SKM-1 (cell line): ENCODE results near the gene RBX1.
"Not testable (repeated sequence)": the region's sequence is repeated elsewhere in the genome, so short reads cannot be mapped to it uniquely, and the experiment has no call there.

Source experiments
- DNase-seq: peaks from one replicate; lab custom pipeline; 2025; ENCODE audit not compliant: unreplicated experiment; lab: John Stamatoyannopoulos, UW

Gene RBX1

DNA sequence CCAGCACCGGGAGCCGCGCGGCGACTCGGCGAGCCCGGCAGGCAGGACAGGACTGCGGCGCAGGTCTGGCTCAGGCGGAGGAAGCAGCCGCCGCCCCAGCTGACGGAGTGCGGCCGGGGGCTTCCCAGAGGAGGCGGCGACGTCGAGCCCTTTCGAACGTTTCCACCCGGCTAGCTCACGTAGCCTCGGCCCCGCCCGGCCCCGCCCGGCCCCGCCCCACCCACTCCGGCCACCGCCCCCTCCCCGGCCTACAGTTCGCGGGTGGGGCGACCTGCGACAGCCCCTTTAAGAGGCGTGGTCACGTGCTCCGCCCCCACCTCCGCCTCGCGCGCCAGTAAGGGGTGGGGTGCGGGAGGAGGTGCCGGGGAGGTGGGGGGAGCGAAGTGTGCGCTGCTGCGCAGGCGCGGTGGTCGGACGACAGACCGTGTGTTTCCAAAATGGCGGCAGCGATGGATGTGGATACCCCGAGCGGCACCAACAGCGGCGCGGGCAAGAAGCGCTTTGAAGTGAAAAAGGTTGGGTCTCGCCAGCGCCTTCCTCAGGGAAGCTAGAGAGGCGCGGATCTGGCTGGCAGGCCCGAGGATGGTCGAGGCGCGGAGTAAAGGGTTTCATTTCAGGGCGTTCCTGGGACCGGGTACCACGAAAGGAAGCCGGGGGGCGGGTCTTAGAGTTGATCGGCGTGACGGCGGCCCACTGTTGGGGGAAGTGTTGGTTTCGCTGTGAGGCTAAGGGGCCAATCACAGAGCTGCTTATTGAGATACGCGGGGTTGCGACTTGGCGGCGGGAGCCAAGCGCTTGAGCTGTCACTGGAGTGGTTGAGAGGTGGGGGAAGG is at the start of gene RBX1:
Gene RBX1, plus strand, starts transcription at position 417 of the 833 bp plus-strand sequence. Its CDS starts 21 bp downstream, at position 438.
- peak; percentile 95 for DNase-seq

DNA sequence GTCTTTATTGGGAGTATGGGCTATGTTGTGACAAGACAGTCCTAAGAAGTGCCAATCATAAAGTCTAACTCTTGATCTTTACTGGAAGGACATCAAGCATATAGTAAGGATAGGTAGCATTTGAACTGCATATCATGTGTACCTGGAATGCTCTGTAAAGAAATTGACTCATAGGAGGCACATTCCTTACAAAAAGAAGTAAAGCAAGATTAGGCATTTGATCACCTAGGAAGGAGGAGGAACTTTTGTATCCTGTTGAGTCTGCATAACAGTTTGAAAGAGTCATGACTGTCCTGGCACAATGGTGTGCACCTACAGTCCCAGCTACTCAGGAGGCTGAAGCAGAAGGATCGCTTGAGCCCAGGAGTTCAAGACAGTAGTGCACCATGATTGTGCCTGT is 47.1 kb upstream of the RBX1 start:
- DNase-seq = no peak

DNA sequence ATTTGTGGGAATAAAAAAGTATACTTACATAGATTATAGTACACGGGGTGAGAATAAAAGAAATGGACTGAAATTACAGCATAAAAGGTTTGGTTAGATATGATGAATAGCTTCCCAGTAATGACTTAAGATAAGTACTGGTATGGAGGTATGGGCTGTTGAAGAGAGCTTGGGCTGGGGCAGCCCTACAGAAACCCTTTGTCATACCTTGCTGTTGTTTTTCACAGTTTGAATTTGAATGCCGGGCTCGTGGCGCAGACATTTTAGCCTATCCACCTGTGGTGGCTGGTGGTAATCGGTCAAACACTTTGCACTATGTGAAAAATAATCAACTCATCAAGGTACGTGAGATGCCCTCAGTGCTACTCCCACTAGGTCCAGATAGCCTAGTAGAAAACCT is 42.3 kb upstream of the RBX1 start:
- no peak for DNase-seq

DNA sequence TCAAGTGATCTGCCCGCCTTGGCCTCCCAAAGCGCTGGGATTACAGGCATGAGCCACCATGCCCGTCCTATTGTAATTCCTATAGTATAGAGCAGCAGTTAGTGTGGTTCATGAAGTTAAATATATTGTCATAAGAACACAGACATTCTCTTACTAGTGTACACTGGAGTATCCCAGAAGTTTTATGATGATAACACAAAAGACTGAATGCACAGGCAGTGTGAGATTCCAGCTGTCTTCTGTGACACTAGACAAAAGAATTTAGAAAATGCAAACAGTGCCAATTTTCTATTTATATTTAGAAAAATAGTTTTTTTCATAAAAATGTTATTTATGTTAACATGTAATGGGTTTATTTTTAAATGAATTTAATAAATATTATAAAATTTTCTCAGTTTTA is 39.4 kb upstream of the RBX1 start:
- DNase-seq = no peak

DNA sequence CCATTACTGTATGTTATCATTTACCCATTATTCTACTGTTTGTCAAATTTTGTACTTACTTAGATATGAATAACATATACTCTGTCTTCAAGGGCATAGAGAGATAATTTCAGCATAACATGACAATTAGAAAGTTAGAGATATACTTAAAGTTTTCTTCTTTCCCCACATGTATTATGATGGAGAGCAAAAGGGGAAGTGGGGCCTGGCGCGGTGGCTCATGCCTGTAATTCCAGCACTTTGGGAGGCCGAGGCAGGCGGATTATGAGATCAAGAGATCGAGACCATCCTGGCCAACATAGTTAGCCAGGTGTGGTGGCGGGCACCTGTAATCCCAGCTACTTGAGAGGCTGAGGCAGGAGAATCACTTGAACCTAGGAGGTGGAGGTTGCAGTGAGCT is 38.2 kb upstream of the RBX1 start:
- DNase-seq = not testable (repeated sequence)

DNA sequence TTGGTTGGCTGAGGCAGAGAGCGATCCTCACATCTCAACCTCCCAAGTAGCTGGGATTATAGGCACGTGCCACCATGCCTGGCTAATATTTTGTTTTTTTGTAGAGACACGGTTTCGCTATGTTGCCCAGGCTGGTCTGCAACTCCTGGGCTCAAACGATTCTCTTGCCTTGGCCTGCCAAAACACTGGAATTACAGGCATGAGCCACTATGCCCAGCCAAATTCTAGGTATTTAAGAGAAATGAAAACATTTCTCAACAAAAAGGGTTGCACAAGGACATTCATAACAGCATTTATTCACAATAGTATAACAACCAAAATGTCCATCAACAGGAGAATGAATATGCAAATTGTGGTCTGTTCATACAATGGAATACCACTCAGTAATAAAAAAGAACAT is 31.7 kb upstream of the RBX1 start:
- DNase-seq = no peak

DNA sequence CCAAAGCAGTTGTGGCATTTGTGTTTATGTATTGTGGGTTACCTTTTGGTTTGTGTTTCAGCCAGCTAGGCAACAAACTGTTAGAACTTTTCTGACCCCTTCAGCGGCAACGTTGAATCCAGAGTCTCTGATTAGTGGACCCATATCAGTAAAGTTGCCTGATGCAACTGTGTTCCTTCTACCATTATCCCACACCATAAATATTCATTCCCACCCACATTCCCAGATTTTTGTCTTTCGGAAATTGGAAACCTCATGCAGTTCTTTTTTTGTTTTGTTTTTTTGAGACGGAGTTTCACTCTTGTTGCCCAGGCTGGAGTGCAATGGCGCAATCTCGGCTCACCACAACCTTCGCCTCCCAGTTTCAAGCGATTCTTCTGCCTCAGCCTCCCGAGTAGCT is 30.7 kb upstream of the RBX1 start:
- DNase-seq = no peak

DNA sequence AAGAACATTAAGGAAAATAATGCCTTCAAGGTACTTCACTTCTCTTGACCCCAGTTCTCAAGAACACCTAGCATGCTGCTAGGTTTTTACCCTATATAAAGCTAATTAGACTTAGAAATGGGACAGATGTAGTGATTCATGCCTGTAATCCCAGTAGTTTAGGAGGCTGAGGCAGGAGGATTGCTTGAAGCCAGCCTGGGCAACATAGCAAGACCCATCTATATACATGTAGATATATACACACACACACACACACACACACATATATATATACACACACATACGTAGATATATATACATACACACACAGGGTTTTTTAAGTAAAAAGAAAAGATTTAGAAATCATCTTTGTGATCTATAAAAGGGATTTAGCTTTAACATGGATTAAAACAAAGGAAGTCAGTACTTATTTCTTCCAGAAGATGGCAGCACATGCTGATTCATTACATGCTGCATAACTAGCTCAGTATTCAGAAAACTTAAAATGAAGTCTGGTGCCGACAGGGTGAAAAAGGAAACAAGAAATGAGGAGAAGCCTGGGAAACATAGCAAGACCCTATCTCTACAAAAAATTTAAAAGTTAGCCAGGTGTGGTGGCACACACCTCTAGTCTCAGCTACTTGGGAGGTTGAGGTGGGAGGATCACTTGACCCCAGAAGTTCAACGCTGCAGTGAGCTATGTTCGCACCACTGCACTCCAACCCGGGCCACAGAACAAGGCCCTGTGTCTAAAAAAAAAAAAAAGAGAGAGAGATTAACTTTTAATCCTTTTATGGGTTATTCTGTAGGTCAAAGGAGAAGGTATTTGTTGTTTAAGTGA is 28.5 kb upstream of the RBX1 start:
- DNase-seq = peak; percentile 7

DNA sequence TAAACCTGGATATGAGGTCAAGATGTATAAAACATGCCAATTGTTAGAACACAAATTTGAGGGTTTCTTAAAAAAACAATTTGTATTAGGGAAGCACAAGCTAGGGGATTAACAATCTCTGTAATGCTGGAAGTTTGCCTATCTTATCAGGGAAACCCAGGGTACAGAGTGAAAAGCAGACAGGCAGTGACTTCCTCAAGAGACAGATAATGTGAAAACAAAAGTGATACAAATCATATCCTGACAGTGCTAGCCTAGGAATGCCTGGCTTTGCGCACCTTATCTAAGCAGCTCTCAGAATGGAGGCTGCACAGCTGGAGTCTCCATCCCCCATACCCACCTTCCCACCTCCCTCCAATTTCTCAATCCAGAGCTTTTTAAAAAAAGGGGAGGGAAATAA is 22.5 kb upstream of the RBX1 start:
- DNase-seq = no peak

DNA sequence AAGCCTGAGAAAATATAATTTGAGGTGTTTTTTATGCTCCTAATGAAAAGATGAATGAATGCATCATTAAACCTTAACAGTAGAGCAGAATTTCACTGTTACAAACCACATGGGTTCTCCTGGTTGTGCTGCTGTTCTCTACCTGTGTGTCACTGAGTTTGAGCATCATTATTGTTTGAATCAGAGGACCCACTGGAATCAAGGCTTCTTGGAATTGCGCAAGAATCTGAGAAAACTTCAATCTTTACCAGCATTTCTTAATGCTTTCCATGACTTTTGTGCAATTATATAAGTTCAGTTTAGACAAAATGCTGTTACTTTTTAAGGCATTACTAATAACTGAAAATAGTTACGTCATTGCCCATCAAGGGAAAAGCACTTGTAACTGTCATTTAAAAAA is 18.8 kb upstream of the RBX1 start:
- no peak for DNase-seq

DNA sequence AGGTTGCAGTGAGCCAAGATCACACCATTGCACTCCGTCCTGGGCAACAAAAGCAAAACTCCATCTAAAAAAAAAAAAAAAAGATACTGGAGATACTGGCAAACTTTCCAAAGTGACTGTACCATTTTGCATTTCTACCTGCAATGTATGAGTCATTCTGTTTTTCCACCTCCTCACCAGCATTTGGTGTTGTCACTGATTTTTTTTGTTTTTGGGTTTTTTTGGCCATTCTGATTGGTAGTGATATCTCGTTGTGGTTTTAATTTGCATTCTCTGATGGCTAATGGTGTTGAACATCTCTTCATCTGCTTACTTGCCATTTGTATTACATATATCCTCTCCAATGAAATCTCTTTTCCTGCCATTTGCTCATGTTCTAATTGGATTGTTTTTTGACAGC is 12.0 kb upstream of the RBX1 start:
- no peak for DNase-seq

DNA sequence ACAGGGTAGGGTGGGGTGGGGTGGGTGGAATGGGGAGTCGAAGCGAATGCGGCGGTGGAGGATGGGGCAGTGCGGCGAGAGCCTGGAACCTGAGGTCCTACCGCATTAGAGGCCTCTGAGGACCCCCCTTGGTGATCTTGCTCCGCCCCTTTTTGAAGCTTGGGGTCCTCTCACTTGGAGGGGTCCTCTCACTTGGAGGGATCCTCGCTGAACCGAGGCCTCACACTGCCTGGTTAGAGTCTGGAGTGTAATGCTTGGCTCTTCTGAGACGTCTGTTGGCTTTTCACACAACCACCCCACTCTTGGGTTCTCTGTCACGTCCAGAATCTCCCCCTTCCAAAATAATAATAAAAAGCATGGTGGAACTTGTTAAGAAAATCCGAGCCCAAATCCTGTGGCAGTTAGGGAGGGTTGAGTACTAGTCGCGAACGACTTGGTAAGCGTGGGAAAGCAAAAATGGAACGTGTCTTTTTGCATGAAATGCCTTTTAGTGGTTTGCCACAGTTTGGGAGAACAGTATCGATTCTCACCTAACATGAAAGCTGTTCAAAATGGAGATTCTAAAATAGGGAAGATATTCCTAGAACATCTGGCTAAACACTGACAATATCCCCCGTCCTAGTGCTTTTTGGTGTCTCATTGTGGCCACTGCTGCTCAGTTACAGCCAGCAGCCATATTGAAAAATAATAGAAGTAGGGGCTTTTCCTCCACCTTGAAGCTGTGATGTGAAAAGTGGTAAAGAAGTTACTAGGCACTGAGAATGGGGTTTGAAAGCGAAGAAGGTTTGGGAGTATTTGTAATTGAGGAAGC is 822 bp downstream of the RBX1 start:
- no peak for DNase-seq

DNA sequence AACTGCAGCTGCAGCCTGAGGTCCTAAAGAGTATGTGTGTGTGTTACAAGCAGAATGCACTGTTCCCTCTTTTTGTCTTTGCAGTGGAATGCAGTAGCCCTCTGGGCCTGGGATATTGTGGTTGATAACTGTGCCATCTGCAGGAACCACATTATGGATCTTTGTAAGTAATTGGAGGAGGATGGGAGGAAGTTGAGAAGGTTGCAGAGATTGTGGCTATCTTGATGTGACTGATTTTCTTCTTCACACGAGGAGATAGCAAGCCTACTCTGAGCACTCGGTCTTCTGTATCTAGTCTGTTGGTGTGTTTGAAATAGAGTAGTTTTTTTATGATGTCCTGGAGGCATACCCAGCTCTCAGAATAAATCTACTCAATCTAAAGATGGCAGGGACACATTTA is 2.3 kb downstream of the RBX1 start:
- DNase-seq = no peak

DNA sequence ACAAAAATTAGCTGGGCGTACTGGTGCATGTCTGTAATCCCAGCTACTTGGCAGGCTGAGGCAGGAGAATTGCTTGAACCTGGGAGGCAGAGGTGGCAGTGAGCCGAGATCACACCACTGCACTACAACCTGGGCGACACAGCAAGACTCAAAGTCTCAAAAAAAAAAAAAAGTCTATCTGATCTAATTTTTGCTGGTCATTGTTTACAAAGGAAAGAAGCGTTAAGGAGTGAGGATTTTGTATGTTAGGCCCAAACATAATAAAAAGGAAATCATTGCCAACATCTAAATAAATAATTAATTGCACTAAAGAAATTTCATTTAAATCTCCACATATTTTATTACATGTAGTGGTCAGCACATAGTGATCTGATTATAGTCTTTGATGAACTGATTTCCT is 2.9 kb downstream of the RBX1 start:
- no peak for DNase-seq

DNA sequence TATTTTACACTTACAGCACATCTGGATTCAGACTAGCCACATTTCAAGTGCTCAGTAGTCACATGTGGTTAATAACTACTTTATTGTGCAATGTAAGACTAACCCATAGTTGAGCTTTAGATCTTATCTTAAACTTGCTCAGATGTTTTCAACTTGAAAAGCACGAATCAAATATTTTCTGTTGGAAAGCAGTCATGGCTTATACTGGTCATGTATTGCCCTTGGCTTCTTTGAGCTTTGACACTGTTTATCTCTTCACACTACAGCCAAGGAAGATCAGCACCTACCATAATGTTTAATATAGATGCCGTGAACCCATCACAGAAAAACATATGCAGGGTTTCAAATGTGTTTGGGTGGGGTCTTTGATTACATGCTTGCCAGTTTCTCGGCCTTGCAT is 4.4 kb downstream of the RBX1 start:
- DNase-seq = no peak

DNA sequence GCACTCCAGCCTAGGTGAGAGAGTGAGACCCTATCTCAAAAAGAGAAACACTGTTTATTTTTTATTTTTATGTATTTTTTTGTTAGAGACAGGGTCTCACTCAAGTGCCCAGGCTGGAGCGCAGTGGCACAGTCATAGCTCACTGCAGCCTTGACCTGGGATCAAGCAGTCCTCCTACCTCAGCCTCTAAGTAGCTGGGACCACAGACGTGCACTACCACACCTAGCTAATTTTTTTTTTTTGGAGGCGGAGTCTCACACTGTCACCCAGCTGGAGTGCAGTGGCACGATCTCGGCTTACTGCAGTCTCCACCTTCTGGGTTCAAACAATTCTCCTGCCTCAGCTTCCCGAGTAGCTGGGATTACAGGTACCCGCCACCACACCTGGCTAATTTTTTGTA is 6.4 kb downstream of the RBX1 start:
- no peak for DNase-seq

DNA sequence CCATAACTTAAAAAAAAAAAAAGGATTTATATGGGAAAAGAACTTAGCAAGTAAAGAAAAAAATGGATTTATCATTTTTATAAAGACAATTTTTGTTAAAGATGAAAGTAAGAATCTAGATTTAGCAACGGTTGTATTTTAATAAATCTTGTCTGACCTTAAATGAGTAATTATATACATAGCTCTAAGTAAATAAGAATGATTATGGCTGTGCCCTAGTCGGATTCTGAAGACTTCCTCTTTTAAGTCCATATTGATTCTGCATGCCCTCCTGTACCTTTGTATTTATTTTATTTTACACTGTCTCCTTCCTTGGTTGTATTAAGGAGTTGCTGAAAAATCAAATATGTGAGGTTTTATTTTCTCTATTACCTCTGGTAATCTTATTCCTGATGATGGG is 7.1 kb downstream of the RBX1 start:
- DNase-seq = no peak

DNA sequence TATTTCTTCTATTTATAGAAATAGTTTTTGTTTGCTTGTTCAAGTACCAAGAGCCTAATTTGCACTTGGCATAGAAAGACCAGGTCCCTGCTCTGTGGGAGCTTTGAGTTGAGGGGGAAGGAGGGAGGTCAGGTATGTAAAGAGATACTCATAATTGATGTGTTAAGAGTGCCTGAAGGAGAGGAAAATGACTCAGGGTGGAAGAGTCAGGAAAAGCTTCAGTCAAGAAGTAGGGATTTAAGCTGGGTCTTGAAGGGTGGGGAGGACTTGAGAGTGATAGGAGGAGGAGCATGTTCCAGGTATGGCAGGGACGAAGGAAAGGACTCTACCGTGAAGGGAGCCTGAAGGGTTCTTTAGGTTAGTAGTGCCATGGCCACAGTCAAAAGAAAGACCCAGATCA is 9.0 kb downstream of the RBX1 start:
- DNase-seq = no peak

DNA sequence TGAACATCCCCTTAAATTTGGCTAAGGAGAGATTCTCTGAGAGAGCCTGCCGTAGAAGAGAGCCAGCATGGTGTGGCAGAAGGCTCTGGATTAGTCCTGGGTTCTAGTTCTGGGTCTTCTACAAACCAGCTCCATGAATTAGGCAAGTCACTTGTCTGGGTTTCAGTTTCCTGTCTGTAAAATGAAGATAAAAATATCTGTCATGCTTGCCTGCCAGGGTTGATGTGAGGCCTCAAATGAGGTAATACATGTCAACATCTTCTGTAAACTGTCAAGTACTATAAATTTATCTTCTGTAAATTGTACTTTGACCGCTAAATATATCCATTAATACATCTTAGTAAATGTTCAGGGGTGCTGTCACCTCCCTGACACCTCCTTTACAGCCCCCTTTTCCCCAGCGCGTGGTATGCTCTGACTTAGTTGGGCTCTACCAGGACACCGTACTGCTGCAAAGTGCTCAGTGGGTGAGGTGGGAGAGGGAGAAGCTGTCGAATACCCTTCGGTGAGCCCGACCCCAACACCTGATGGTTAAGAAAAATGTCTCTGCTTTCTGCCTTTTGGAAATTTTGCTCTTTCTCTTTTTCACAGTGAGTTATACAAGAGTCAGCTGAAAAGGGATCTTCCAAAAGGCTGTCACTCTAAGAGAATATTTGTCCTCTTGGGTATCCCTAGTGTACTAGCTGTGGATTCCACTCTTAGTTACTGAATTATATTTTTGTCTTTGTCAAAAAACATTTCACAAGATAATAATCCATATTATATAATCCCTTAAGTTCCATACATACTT is 15.0 kb downstream of the RBX1 start:
- DNase-seq = no peak

DNA sequence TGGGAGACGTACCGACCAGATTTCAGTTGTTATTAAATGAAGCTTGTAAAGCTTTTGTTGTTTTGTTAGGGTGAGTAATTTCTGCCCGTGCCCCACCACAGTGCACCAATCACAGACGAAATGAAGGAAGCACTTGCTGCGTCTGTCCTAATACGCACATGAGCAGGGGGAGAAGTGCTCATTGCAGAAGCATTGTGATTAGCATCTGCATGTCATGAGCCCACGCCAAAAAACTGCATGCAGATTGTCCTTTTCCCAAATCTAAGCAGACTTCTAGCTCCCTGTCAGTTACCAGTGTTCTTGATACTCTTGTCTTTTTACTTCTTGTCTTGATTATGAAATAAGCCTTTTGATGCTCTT is 15.5 kb downstream of the RBX1 start:
- DNase-seq = no peak
